CMK (cell line): ENCODE measurements around the gene SLC44A1.

ENCODE experiments used
- DNase-seq: peaks from one replicate; pipeline ENCODE4 v3.0.0-alpha.2; 2010; ENCODE audit warnings: low read depth

Gene SLC44A1

DNA sequence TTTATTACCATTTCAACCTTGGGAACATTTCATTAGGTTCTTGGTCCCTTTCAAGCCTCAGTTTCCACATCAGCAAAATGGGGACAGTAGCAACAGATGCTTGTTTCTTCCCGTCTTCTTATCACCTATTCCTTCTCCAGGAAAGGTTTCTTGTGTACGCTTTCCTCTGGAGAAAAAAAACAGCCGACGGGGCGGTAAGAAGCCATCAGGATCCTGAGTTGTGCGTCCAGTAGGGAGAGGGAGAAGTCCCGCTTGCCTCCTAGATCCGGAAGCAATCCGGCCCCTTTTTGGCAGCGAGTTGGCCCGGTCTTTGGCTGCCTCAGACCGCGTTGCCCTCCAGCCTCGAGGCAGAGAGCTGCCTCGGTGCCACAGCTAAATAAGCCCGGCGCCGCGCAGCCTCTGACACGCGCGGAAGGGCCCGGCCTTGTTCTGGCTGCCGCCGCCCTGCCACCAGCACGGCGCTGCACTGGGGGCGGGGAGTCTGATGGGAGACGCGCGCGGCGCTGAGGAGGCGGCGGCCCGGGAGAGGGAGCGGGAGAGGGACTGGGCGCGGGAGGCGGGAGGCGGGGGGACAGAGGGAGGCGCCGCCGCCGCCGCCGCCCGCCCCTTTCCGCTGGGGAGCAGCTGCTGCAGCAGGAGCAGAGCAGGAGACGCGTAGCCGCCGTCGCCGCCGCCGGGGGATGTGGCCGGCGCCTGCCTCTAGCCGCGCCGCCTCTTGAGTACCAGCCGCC, at the start of gene SLC44A1:
Gene SLC44A1, plus strand, starts transcription at position 649 of the 731 bp plus-strand sequence. CDS start 218 bp downstream, outside the sequence.
- peak; percentile 81 for DNase-seq

DNA sequence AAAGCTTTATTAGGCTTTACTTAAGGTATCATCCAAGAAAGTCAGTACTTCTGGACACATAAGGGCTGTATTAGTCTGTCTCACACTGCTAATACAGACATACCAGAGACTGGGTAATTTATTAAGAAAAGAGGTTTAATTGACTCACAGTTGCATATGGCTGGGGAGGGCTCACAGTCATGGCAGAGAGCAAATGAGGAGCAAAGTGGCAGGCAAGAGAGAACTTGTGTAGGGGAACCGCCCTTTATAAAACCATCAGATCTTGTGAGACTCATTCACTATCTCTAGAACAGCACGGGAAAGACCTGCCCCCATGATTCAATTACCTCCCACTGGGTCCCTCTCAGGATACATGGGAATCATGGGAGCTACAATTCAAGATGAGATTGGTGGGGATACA, 49.2 kb upstream of the SLC44A1 start:
- DNase-seq: no peak

DNA sequence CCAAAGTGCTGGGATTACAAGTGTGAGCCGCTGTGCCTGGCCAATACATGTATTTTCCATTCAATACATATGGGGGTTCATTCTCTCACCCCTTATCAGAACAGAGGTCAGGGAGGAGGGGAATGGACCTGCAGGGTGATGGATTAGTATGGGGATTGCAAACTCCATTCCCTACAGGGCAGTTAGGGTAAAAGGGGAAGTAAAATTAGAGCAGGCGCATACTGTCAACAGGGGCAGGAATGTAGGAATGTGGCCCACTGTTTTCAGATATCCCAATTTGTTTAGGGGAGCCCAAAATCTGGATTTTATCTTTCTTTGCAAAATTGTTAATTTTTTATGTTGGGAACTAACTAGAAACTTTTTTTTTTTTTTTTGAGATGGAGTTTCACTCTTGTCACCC, 46.4 kb upstream of the SLC44A1 start:
- no peak for DNase-seq

DNA sequence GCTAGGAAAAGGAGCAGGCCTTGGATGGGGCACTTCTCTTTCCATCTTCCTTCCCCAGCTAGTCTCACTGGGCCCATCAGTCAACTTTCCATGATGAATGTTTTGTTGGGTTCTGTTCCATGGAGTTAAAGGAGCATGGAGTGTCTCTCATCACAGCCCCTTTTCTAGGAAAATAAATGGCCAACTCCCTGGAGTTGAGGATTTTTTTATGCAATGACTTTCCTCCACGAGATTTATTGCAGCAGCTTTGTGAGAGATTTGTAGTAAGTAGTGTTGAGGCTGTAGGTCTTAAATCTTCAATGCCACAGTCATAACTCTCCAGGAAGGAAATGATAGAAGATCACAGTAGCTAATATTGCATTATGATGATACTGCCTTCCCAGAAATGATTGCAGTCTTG, 45.6 kb upstream of the SLC44A1 start:
- no peak for DNase-seq

DNA sequence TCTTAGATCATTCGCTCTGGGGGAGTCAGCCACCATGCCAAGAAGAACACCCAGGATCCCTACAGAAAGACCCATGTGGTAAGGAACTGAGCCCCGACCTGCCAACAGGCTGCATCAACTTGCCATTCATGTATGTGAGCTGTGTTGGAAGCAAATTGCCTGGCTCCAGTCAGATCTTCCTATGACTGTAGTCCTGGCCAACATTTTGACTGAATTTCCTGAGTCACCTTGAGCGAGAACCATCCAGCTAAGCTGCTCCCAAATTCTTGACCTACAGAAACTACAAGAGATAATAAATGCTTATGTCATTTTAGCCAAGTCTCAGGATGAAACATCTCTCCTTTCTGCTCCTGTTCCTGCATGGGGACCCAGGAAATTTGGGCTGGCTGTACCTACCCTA, 40.0 kb upstream of the SLC44A1 start:
- no peak for DNase-seq

DNA sequence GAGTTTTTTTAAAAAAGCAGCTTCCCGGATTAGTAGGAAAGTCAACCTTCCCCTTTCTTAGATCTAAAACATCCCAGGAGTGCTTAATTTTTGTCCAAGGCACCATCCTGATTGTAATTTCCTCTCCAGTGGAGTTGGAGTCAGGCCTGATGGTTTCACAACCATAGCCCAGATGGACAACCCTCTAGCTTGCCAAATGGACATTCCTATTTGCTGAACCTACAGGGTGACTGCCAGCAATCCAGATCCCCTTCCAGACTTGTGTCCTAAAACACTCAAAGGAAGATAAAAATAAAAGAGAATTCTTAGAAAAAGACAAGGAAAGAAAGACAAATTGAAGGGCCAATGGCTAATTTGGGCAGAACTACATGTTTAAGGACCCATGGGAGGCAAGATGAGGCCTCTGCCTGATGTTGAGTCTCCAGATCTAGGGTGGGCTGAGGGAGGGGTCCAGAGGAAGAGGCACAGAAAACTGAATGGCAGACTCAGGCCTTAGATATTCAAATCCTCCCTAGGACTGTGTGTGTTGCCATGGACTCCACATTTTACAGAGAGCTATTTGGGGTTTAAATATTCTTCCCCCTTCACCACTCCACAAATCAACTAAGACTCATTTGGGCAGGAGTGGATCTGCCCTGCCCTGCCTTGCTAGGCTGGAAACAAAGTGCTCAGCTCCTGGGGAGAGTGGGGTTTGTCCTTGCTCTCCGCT, 38.5 kb upstream of the SLC44A1 start:
- DNase-seq: no peak

DNA sequence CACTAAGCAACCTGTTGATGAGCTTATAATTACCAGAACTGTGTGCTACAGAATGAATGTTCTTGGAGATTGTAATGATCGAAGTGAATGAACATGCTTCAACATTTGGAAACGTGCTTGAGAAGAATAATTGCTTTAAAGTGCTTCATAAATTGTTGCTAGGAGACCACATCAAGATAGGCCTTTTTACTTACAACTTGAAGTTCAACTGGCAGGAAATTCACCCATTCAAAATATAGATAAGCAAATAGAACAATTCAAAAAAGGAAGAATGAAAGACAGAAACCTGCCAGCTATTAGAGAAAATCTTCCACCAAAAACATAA, 38.0 kb upstream of the SLC44A1 start:
- no peak for DNase-seq

DNA sequence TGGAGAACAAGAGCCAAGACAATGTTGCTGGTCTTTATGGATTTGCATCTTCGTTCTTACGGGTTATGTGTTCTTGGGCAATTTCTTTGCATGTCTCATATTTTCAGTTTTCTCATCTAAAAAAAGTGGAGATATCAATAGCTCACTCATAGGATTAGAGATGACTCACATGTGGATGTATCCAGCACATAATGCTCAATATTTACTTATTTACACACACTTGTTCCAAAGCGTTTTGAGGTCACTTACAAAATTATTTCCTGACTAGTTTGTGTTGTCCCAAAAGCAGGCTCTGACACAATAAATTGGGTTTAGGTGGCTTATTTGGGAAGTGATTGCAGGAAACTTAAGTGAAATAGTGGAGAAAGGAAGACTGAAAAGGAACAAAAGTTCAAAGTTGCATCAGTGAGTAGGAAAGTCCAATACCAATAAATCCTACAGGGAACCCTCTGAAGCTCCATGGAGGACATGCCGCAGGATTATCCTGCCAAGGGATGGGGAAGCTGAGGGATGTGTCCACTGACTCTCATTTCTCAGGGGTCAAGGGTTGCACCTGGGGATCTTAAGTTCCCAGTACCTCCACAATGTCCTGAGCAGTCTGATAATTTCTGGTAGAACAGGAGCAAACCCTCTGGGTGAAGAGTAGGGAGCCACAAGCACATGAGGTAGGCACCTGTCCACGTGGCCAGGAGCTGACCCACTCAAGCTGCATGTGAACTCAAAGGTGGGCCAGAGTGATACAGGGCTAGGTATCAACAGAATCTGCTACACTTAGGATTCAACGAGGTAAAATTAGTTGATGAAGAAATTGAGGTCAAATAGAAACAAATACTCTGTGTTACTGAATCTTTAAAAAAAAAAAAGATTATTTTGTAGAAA, 37.4 kb upstream of the SLC44A1 start:
- DNase-seq: no peak

DNA sequence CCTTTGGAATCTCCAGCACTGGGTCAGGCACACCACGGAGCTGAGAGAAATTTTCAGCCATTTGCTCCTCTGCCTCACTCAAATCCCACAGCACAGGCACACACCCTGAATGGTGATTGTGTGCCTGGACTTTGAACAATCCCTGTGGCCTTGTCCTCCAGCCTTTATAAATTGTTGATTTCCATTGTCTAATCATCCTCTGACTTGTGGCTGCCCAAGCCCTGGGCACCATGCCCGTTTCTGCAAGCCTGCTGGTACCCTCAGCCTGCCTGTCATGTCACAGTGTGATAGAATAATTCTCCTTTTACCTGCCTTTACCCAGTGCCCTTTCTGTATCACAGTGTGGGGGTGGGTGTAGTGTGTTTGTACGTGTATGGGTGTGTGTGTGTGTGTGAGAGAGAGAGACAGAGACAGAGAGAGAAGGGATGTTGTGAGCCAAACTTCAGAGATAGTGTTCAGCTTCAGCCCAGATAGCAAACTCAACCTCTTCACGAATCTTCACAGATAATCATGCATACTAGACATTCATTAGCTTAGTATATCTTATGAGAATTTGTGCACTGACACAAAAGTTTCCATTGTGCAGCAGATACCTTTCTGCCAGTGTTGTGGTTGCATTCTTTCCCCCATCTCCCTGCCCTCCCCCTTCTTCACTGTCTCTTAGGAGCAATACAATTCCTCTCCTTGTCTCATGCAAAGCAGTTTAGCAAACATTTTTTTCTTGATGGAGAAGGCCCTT, 27.8 kb upstream of the SLC44A1 start:
- no peak for DNase-seq

DNA sequence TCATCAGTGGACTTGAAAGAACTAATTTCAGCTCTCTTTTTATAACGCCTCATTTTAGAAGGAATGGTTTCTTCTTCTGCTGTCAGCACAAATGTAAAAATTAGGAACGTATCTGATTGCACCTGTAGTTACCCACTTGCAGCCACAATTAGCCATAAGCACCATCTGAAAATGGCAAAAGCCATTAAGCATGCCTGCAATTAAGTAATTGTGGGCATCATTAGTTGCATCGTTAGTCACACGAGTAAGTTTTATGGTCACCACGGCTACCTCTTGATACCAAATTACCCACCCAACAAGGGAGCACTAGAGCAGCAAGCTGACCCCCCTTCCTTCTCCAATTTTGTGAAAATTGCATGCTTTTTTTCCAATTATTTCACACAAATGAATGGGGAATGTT, 25.8 kb upstream of the SLC44A1 start:
- no peak for DNase-seq

DNA sequence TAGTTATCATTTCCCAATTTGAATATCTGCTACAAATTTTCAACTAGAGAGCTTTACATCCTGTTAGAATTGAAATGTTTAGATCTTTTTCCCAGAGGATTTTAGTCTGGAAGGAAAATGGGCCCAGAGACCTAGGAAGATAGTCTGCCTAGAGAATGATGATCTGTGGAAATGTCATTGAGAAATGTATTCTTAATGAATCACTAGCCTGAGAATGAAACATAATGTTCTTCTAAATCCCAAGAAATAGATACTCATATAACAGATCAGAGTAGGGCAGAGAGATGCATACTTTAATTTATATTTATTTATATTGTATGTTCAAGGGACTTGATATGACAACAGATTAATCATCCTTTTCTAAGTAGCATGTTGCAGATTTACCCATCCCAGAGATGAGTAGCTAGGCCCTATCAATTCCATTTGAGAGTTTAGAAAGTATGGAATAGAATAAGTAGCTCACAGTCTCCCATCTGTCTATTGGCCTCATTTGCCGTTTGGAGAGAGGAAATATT, 25.1 kb upstream of the SLC44A1 start:
- DNase-seq: no peak

DNA sequence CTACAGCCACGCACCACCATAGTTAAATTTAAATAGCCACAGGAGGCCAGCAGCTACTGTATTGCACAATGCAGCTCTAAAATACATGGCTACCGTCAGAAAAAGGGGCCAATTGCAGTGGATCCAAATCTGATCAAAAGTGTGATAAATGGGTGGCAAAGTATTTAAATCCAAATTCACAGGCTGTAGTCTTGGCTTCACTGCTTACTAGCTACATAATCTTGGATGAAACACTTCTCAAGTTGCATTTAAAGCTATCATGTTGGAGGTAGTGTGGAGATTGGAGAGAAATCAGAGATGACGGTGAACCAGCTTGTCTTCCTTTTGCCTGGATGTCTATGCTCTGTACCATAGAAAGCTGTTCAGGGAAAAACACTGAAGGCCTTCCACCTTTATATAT, 24.0 kb upstream of the SLC44A1 start:
- no peak for DNase-seq

DNA sequence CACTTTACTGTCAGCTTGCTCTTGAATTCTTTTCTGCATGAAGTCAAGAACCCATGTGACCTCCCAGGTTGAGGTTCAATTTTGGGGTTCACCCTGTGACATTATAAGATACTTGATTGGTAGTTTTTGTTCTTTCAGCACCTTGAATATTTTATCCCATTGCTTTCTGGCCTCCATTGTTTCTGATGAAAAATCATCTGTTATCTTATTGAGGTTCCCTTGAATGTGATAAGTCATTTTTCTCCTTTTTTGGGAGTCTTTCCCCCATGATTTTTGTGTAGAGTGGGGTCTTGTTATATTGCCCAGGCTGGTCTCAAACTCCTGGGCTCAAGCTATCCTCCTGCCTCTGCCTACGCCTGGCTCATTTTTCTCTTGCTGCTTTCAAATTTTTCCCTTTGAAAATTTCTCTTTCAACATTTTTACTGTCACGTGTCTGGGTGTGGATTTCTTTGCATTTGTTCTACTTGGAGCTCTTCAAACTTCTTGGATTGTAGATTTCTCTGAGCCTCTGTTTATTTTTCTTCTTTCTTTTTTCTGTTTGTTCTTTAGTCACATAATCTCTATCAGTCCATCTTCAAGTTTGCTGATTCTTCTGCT, 20.8 kb upstream of the SLC44A1 start:
- no peak for DNase-seq

DNA sequence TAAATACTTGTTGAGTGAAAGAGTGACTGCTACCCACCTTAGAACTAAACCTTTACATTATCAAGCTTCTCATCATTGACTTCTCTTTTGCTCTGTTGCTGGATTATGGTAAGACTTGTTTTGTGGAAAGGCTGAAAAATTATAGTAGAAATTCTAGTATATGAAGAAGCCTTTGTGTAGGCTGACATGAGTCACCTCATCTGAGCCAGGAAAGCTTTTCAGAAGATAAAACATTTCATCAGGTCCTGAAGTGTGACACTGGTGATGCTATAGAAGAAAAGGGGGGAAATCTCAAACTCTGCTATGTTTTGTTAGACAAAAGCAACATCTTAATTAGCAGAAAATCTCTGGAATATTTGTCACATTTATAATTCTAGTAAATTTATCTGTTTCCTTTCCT, 18.4 kb upstream of the SLC44A1 start:
- DNase-seq: no peak

DNA sequence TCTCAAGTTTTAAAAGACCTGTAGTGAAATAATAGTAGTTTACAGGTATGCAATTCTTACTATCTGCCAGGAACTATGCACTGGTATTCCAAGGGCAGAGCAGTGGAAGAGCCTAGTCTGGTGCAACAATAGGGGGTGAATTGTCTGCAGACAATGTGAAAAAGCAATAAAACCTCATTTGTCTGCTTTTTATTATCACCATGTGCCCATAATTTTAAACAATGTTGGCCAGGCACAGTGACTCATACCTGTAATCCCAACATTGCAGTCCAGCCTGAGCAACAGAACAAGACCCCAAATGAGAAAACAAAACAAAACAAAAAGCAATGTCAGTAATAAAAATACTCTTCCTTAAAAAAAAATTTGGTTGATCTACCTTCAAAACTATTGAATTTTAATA, 12.2 kb upstream of the SLC44A1 start:
- no peak for DNase-seq

DNA sequence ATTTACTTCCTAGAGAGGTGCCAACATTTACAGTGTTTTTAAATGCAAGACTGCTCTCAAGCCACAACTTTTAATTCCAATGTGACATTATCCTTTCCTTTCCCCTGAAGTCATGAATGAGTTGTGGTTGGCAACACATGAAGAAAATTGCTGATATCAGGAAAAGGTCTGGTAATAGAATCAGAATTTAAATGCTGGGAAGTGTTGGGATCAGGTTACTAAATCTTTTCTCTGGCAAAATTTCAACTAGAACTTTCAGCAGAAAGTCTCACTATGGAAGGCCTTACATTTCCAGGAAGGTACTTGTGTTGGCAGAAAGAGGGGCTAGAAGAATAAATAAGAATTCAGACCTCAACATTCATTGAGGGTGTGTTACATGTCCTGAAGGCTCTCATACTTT, 10.6 kb upstream of the SLC44A1 start:
- DNase-seq: no peak

DNA sequence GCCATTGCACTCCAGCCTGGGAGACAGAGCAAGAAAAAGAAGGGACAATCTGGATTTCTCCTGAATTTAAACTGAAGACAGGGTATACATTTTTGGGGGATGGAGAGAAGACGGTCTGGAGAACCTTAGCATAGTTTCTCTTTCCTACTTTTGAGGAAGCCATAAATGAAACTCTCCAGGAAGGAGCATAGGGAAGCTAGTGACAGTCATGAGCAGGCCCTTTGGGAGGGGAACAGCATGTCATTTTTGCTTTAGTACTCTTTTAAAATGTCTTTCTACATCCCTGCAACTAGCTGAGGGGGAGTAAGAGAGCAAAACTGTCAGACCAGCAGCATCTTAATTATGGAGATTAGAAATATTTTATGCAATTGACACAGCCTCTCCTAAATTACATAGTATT, 8.2 kb upstream of the SLC44A1 start:
- no peak for DNase-seq

DNA sequence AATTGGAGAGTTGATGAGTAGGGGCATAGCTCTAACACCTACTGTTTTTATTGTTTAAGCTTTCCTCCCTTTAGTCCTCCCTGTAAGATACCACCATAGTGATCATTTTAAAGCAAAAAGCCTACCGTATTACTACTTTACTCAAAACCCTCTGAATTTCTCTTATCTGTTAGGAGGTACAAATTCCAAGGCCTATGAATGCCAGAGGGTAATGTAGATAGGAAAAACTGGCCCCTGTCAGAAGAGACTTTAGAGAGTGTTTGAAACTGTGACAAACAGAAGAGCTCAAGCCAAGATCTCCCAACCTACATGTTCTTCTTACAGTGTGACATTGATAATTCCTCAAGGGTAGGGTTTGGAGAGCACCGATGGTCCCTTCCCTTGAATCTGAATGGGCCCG, 7.2 kb upstream of the SLC44A1 start:
- DNase-seq: no peak

DNA sequence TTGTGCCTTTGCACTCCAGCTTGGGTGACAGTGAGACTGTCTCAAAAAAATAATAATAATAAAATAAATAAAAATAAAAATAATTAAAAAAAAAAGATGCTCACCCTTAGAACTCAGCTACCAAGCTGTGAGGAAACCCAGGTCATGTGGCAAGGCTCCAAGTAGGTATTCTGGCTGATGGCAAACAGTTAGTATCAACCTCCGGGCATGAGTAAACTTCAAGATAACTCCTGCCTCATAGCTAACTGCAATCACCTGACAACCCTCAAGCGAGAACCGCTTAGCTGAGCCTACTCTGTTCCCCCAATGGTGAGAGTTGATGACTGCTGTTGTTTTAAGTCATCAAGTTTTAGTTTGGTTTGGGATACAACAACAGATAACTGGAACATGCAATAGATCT, 6.1 kb upstream of the SLC44A1 start:
- no peak for DNase-seq

DNA sequence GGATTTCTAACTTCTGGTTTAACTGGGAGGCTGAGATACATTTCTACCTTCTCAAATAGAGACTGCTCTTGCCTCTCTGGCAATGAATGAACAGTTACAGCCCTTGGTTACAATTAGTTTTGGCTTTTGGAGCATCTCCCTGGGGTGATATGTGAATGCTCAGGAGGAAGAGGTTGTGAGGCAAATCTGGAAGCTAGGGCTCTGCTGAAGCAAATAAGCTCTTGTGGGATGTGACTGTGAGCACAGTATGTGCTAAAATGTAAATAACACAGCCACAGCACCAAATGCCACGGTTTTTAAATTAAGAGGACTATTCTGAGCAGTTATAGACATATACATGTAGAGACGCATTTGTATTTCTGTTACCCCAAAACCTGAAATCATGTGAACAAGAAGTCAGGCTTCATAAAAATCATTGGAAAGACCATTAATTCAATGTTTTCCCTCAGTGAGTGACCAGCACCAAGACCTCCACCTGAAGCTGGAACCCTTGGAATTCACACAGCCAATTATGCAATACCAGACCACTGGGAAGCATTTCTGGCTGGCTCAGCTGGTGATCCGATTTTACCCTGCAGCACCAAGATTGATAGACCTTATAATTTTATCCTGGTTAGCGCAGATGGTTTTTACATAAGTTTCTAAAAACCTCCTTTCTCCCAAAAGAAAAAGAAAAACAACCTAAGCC, 3.0 kb upstream of the SLC44A1 start:
- DNase-seq: no peak

DNA sequence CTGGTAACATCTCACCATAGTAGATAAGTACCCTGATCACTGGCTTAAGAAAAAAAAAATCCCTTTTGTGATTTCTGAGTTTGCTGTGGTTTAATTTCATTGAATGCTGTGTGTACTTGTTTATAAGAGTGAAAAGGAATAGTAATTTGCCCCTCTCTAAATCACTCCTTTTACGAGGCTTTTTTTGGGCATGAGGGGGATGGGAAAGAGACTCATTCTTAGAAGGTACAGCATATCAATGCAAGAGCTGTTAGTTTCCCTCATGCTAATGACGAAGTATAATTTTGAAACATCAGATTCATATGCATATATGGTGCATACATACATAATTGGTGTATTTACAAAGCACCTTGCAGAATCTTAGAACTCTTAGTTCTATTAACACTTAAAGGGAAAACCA, 2.4 kb upstream of the SLC44A1 start:
- DNase-seq: no peak
